Measurements from ENCODE around the gene CHAD.

DNA sequence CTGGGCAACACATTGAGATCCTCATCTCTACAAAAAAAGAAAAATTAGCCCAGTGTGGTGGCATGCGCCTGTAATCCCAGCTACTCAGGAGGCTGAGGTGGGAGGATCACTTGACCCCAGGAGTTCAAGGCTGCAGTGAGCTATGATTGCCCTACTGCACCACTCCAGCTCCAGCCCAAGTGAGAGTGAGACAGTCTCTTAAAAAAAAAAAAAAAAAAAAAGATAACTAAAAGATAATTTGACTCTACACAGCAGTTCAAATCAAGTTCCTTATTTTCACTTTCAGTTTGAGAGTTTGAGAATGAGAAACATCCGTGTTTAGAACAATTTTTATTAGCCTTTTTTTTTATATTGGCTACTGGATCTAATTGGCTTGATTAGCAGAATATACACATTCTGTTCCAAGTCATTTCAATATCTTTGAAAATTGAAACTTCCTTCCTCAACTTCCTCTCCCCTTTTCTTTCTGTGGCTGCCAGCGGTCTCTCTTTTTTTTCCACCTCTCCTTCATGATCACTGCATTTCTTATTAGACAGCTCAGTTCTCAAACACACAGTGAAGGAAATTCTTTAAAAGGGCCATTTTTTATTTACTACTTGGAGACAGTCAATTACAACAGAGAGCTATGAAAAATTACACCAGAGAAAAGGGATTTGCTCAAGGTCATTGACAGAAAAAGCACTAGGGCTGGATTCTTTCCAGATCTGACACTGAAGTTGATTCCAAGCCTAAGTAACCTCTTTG lies 47.2 kb downstream of the CHAD start:
- TF ChIP-seq YY1 (IDR thresholded peaks at IDR 0.05; ENCODE audit: insufficient read depth, insufficient read length) (no peak), ZNF274 (IDR thresholded peaks at IDR 0.05; ENCODE audit: low read depth, low read length) (no peak), SUZ12 (IDR thresholded peaks at IDR 0.05; ENCODE audit: extremely low read depth, insufficient read depth, insufficient read length) (no peak)
